GM12872 (cell line): Measurements from ENCODE around the gene LLPH.

Experiments
- TF ChIP-seq, protein P1 (sequence below): IDR thresholded peaks from 3 replicates; pipeline ENCODE4 v1.5.1; 2011; ENCODE audit warnings: low read depth, mild to moderate bottlenecking, low read length, moderate library complexity; ENCODE audit not compliant: insufficient read depth

LLPH gene

GRCh38 chr12:66130267-66131066 lies at the start of gene LLPH:
TSS of gene LLPH (minus strand) at chr12:66130750. CDS start at chr12:66129106, 1,644 bp downstream.
- TF ChIP-seq, protein P1, sequence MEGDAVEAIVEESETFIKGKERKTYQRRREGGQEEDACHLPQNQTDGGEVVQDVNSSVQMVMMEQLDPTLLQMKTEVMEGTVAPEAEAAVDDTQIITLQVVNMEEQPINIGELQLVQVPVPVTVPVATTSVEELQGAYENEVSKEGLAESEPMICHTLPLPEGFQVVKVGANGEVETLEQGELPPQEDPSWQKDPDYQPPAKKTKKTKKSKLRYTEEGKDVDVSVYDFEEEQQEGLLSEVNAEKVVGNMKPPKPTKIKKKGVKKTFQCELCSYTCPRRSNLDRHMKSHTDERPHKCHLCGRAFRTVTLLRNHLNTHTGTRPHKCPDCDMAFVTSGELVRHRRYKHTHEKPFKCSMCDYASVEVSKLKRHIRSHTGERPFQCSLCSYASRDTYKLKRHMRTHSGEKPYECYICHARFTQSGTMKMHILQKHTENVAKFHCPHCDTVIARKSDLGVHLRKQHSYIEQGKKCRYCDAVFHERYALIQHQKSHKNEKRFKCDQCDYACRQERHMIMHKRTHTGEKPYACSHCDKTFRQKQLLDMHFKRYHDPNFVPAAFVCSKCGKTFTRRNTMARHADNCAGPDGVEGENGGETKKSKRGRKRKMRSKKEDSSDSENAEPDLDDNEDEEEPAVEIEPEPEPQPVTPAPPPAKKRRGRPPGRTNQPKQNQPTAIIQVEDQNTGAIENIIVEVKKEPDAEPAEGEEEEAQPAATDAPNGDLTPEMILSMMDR, result no peak

- TF ChIP-seq, protein P1, result no peak
These were observed 45.8 kb upstream of the LLPH start for GRCh38 chr12:66176105-66176900.

GRCh38 chr12:66170606-66171005 lies 40.1 kb upstream of the LLPH start:
- TF ChIP-seq, protein P1, result no peak

GRCh38 chr12:66169221-66170170 lies 38.9 kb upstream of the LLPH start, which contains the start of gene TMBIM4:
TSS of gene TMBIM4 (minus strand) at chr12:66169996. CDS start at chr12:66169951, 45 bp downstream.
- TF ChIP-seq, protein P1, result peak; percentile 38

GRCh38 chr12:66168410-66168809 lies 37.9 kb upstream of the LLPH start:
- TF ChIP-seq, protein P1, result no peak

DNA sequence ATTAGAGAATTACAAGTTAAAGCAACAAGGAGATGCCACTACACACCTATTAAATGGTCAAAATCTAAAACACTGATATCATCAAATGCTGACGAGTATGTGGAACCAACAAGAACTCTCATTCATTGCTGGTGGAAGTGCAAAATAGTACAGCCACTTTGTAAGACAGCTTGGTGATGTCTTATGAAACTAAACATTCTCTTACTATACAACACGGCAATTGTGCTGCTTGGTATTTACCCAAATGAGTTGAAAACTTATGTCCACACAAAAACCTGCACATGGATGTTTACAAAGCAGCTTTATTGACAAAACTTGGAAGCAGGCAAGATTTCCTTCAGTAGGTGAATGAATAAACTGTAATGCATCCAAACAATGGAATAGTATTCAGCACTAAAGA lies 36.0 kb upstream of the LLPH start:
- TF ChIP-seq, protein P1, result no peak
